ENCODE results near the gene HECW1.
"Not testable (repeated sequence)": the region's sequence is repeated elsewhere in the genome, so short reads cannot be mapped to it uniquely, and the experiment has no call there.

HECW1 gene

GRCh38 chr7:43313628-43314378 is 201.4 kb downstream of the HECW1 start:
- DNase-seq, result no peak

- DNase-seq, result no peak
Observed at GRCh38 chr7:43314379-43315158, 202.1 kb downstream of the HECW1 start.

- DNase-seq, result no peak
Observed at GRCh38 chr7:43317075-43317474, 204.6 kb downstream of the HECW1 start.

- no peak for DNase-seq
Observed at GRCh38 chr7:43318188-43318770, 205.8 kb downstream of the HECW1 start.

GRCh38 chr7:43325595-43325994 is 213.1 kb downstream of the HECW1 start:
- no peak for DNase-seq

GRCh38 chr7:43328336-43328735 is 215.9 kb downstream of the HECW1 start:
- DNase-seq, result no peak

- no peak for DNase-seq
Observed at GRCh38 chr7:43328785-43329380, 216.4 kb downstream of the HECW1 start.

- DNase-seq, result no peak
Observed at GRCh38 chr7:43332193-43332796, 219.8 kb downstream of the HECW1 start.

GRCh38 chr7:43337191-43337590 is 224.7 kb downstream of the HECW1 start:
- no peak for DNase-seq

GRCh38 chr7:43337811-43338210 is 225.4 kb downstream of the HECW1 start:
- no peak for DNase-seq

GRCh38 chr7:43341132-43341531 is 228.7 kb downstream of the HECW1 start:
- DNase-seq, result no peak

- DNase-seq, result not testable (repeated sequence)
Observed at GRCh38 chr7:43343417-43343816, 231.0 kb downstream of the HECW1 start.

- not testable (repeated sequence) for DNase-seq
Observed at GRCh38 chr7:43345696-43346095, 233.2 kb downstream of the HECW1 start.

- no peak for DNase-seq
Observed at GRCh38 chr7:43351683-43352082, 239.2 kb downstream of the HECW1 start.

GRCh38 chr7:43353902-43354301 is 241.5 kb downstream of the HECW1 start:
- no peak for DNase-seq

GRCh38 chr7:43362652-43363034 is 250.2 kb downstream of the HECW1 start:
- peak; percentile 59 for DNase-seq

- peak; percentile 73 for DNase-seq
Observed at GRCh38 chr7:43363035-43363791, 250.8 kb downstream of the HECW1 start.

- no peak for DNase-seq
Observed at GRCh38 chr7:43364391-43364790, 251.9 kb downstream of the HECW1 start.

- DNase-seq, result no peak
Observed at GRCh38 chr7:43372676-43373355, 260.4 kb downstream of the HECW1 start.

- no peak for DNase-seq
Observed at GRCh38 chr7:43377196-43377960, 264.9 kb downstream of the HECW1 start.

- DNase-seq, result peak; percentile 39
Observed at GRCh38 chr7:43379210-43379609, 266.8 kb downstream of the HECW1 start.

All from retina (tissue), 1 donor.